Liver (tissue), 9 donors: Measurements from ENCODE around the gene EXO1. TPM values are rescaled to one million over a fixed set of nuclear protein-coding genes. Genes with fewer than 3 reads are reported as not detected.

Source experiments
- DNase-seq: peaks from one replicate; pipeline ENCODE4 v3.0.0-alpha.2; 2017; ENCODE audit warnings: low spot score
- H3K27ac ChIP-seq, 2 donors: one replicate each; pipeline ENCODE4 v1.7.0; 2013; ENCODE audit warnings: inconsistent platforms in 2 of 2, low read length in 2 of 2, control low read depth in 1 of 2, low read depth in 1 of 2, mild to moderate bottlenecking in 1 of 2
- H3K27me3 ChIP-seq, 4 donors: one replicate each; pipeline versions ENCODE4 v1.6.1 to v1.7.0; 2013; ENCODE audit warnings: low read length in 3 of 4, inconsistent platforms in 1 of 4, mild to moderate bottlenecking in 1 of 4, moderate library complexity in 1 of 4; ENCODE audit not compliant: control insufficient read depth in 4 of 4, insufficient read depth in 4 of 4
- H3K36me3 ChIP-seq, 4 donors: one replicate each; pipeline versions ENCODE4 v1.6.1 to v1.7.0; 2013; ENCODE audit warnings: low read length in 3 of 4, mild to moderate bottlenecking in 3 of 4, low read depth in 1 of 4, moderate library complexity in 1 of 4; ENCODE audit not compliant: control insufficient read depth in 4 of 4, insufficient read depth in 3 of 4
- H3K4me1 ChIP-seq, 4 donors: one replicate each; pipeline versions ENCODE4 v1.6.1 to v1.7.0; 2013; ENCODE audit warnings: low read length in 3 of 4, mild to moderate bottlenecking in 3 of 4, moderate library complexity in 1 of 4; ENCODE audit not compliant: control insufficient read depth in 4 of 4, insufficient read depth in 4 of 4
- H3K4me3 ChIP-seq, 3 donors: one replicate each; pipeline versions ENCODE4 v1.6.1 to v1.7.0; 2013; ENCODE audit warnings: low read length in 3 of 3, control low read depth in 1 of 3, low read depth in 1 of 3, mild to moderate bottlenecking in 1 of 3
- H3K9ac ChIP-seq, 2 donors: one replicate each; pipeline ENCODE4 v1.7.0; 2013; ENCODE audit warnings: low read length in 2 of 2, mild to moderate bottlenecking in 2 of 2, moderate library complexity in 2 of 2, control low read depth in 1 of 2, low read depth in 1 of 2
- H3K9me3 ChIP-seq, 4 donors: one replicate each; pipeline versions ENCODE4 v1.6.1 to v1.7.0; 2013; ENCODE audit warnings: low read length in 3 of 4; ENCODE audit not compliant: control insufficient read depth in 4 of 4
- EGR1 ChIP-seq, 2 donors: IDR thresholded peaks; 2 replicates each; pipeline ENCODE4 v1.6.1; 2016 to 2018; ENCODE audit warnings: antibody characterized with exemption in 2 of 2, low read depth in 2 of 2
- FOXA1 ChIP-seq: IDR thresholded peaks from 2 replicates; pipeline ENCODE4 v1.6.1; 2016; ENCODE audit warnings: antibody characterized with exemption
- FOXA2 ChIP-seq: IDR thresholded peaks from 2 replicates; pipeline ENCODE4 v1.6.1; 2016; ENCODE audit warnings: antibody characterized with exemption
- GABPA ChIP-seq, 2 donors: IDR thresholded peaks in 1 of 2; conservative IDR thresholded peaks in 1 of 2; 2 replicates each; pipeline ENCODE4 v1.6.1; 2016; ENCODE audit warnings: antibody characterized with exemption in 2 of 2, mild to moderate bottlenecking in 1 of 2, moderate library complexity in 1 of 2
- HNF4A ChIP-seq, 2 donors: conservative IDR thresholded peaks; 2 replicates each; pipeline ENCODE4 v1.6.1; 2016; ENCODE audit warnings: antibody characterized with exemption in 2 of 2, mild to moderate bottlenecking in 2 of 2
- JUND ChIP-seq, 2 donors: IDR thresholded peaks; 2 replicates each; pipeline ENCODE4 v1.6.1; 2016; ENCODE audit warnings: antibody characterized with exemption in 2 of 2
- NR2F2 ChIP-seq: IDR thresholded peaks from 2 replicates; pipeline ENCODE4 v1.6.1; 2016; ENCODE audit warnings: antibody characterized with exemption
- RAD21 ChIP-seq, 2 donors: IDR thresholded peaks; 2 replicates each; pipeline ENCODE4 v1.6.1; 2016; ENCODE audit warnings: antibody characterized with exemption in 2 of 2, mild to moderate bottlenecking in 2 of 2
- RXRA ChIP-seq, 2 donors: IDR thresholded peaks; 2 replicates each; pipeline ENCODE4 v1.6.1; 2017 to 2018; ENCODE audit warnings: antibody characterized with exemption in 2 of 2, mild to moderate bottlenecking in 1 of 2
- SP1 ChIP-seq: IDR thresholded peaks from 2 replicates; pipeline ENCODE4 v1.6.1; 2018; ENCODE audit warnings: antibody characterized with exemption, mild to moderate bottlenecking
- TAF1 ChIP-seq: conservative IDR thresholded peaks from 2 replicates; pipeline ENCODE4 v1.6.1; 2016; ENCODE audit warnings: antibody characterized with exemption, mild to moderate bottlenecking
- YY1 ChIP-seq: IDR thresholded peaks from 2 replicates; pipeline ENCODE4 v1.6.1; 2016; ENCODE audit warnings: antibody characterized with exemption, mild to moderate bottlenecking
- WGBS: extraction: QIAGEN DNeasy Blood & Tissue Kit; methylation state at CpG from one replicate; pipeline ENCODE4 v1.1.7; 2013; 5-methylcytosine and 5-hydroxymethylcytosine counted together
- polyA plus RNA-seq, 2 donors: library from polyadenylated mRNA; stranded (reverse) in 1 of 2; unstranded in 1 of 2; fragments of 200-250 nt in 1 of 2; fragments of >200 nt in 1 of 2; fragmentation: Nextera tagmentation in 1 of 2; extraction: Ambion mirVana in 1 of 2; gene quantifications; one replicate each; pipeline versions ENCODE4 v1.2.1 to v1.2.3, GENCODE V29; 2013 to 2015
- total RNA-seq, 2 donors: library from RNA; depleted of rRNA; stranded (reverse); fragments of >200 nt; gene quantifications; one replicate each; pipeline ENCODE4 v1.2.3, GENCODE V29; 2014
- TF ChIP-seq, protein P1 (sequence below): fragments of 150-350 bp; IDR thresholded peaks from 2 replicates; pipeline ENCODE4 v1.5.1; 2017; ENCODE audit warnings: improper control_type of control experiment, low read depth, low read length; ENCODE audit not compliant: missing input control
- TF ChIP-seq, protein P2 (sequence below): IDR thresholded peaks from 2 replicates; pipeline ENCODE4 v1.6.1; 2016; ENCODE audit warnings: antibody characterized with exemption, mild to moderate bottlenecking
- TF ChIP-seq, protein P3 (sequence below): IDR thresholded peaks from 2 replicates; pipeline ENCODE4 v1.6.1; 2016; ENCODE audit warnings: antibody characterized with exemption
- TF ChIP-seq, protein P4 (sequence below): IDR thresholded peaks from 2 replicates; pipeline ENCODE4 v1.6.1; 2016; ENCODE audit warnings: antibody characterized with exemption
- TF ChIP-seq, protein P5 (sequence below): IDR thresholded peaks from 2 replicates; pipeline ENCODE4 v1.6.1; 2016; ENCODE audit warnings: antibody characterized with exemption
- donor health status: healthy.
- donor health status: healthy.
- donor health status: healthy.
- donor health status: healthy.
- donor health status: healthy.

EXO1 gene
- total and polyA plus RNA-seq, 4 donors: 0.25 to 16.2 (median 0.48) TPM

DNA sequence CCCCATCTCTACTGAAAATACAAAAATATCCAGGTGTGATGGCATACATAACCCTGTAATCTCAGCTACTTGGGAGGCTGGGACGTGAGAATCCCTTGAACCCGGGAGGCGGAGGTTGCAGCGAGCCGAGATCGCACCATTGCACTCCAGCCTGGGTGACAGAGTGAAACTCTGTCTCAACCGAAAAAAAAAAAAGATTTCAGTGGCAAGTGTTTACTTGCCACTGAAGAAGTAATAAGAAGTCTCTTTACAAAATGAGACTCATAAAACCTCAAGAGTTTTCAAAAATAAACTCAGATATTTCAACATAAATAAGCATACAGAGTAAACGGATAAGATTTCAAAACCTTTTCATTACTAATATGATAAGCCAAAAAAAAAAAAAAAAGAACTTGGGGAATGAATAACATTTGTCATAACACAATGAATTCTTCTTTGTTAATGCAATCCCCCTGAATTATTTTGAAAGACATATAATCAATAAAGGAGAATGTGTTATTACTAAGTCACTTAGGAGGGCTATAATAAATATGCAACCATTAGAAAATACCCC, 34.2 kb upstream of the EXO1 start:
- Histone ChIP-seq H3K27ac (no peak overlapping the region), H3K27me3 (no peaks in the 10 kb centered on the region), H3K36me3 (no peaks in the 10 kb centered on the region), H3K4me1 (no peaks in the 10 kb centered on the region), H3K4me3 (no peak overlapping the region), H3K9ac (no peak overlapping the region), H3K9me3 (no peaks in the 10 kb centered on the region)
- WGBS: 89% methylated on average over 8 of the region's 8 CpGs
- DNase-seq: no peak
- TF ChIP-seq, protein P1, sequence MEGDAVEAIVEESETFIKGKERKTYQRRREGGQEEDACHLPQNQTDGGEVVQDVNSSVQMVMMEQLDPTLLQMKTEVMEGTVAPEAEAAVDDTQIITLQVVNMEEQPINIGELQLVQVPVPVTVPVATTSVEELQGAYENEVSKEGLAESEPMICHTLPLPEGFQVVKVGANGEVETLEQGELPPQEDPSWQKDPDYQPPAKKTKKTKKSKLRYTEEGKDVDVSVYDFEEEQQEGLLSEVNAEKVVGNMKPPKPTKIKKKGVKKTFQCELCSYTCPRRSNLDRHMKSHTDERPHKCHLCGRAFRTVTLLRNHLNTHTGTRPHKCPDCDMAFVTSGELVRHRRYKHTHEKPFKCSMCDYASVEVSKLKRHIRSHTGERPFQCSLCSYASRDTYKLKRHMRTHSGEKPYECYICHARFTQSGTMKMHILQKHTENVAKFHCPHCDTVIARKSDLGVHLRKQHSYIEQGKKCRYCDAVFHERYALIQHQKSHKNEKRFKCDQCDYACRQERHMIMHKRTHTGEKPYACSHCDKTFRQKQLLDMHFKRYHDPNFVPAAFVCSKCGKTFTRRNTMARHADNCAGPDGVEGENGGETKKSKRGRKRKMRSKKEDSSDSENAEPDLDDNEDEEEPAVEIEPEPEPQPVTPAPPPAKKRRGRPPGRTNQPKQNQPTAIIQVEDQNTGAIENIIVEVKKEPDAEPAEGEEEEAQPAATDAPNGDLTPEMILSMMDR: no peak
- TF ChIP-seq JUND (IDR thresholded peaks at IDR 0.05) (no peak), NR2F2 (no peak), RAD21 (IDR thresholded peaks at IDR 0.05) (no peak), HNF4A (conservative IDR thresholded peaks at IDR 0.05) (no peak)
- TF ChIP-seq, protein P2, sequence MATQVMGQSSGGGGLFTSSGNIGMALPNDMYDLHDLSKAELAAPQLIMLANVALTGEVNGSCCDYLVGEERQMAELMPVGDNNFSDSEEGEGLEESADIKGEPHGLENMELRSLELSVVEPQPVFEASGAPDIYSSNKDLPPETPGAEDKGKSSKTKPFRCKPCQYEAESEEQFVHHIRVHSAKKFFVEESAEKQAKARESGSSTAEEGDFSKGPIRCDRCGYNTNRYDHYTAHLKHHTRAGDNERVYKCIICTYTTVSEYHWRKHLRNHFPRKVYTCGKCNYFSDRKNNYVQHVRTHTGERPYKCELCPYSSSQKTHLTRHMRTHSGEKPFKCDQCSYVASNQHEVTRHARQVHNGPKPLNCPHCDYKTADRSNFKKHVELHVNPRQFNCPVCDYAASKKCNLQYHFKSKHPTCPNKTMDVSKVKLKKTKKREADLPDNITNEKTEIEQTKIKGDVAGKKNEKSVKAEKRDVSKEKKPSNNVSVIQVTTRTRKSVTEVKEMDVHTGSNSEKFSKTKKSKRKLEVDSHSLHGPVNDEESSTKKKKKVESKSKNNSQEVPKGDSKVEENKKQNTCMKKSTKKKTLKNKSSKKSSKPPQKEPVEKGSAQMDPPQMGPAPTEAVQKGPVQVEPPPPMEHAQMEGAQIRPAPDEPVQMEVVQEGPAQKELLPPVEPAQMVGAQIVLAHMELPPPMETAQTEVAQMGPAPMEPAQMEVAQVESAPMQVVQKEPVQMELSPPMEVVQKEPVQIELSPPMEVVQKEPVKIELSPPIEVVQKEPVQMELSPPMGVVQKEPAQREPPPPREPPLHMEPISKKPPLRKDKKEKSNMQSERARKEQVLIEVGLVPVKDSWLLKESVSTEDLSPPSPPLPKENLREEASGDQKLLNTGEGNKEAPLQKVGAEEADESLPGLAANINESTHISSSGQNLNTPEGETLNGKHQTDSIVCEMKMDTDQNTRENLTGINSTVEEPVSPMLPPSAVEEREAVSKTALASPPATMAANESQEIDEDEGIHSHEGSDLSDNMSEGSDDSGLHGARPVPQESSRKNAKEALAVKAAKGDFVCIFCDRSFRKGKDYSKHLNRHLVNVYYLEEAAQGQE: no peak
- TF ChIP-seq, protein P3, sequence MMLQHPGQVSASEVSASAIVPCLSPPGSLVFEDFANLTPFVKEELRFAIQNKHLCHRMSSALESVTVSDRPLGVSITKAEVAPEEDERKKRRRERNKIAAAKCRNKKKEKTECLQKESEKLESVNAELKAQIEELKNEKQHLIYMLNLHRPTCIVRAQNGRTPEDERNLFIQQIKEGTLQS: no peak

DNA sequence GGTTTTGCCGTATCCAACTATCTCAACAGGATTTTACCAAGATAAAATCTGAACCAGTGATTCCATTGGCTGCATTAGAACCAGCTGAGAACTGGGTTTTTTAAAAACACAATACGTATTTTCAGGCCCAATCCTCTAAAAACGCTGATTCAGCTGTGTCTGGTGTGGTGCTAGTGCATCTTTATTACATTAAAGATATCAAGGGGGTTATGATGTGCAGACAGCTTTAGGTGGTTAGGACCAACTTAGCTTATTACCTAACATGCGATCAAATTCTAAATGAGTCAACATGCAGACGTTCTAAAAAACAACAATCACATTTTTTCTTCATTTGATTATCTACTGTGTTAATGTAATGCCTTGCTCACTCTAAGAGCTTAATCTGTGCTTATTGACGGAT, 32.0 kb upstream of the EXO1 start:
- Histone ChIP-seq H3K4me1 (no peaks in the 10 kb centered on the region), H3K27ac (no peak overlapping the region), H3K36me3 (no peaks in the 10 kb centered on the region), H3K9me3 (no peaks in the 10 kb centered on the region), H3K4me3 (no peak overlapping the region), H3K9ac (no peak overlapping the region), H3K27me3 (no peaks in the 10 kb centered on the region)
- TF ChIP-seq, protein P1: no peak
- TF ChIP-seq, protein P4, sequence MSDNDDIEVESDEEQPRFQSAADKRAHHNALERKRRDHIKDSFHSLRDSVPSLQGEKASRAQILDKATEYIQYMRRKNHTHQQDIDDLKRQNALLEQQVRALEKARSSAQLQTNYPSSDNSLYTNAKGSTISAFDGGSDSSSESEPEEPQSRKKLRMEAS: no peak
- no peak for TF ChIP-seq EGR1 (IDR thresholded peaks at IDR 0.05; ENCODE audit: low read depth in 2 of 2)
- no peak for TF ChIP-seq RAD21 (IDR thresholded peaks at IDR 0.05)
- TF ChIP-seq SP1: no peak
- TF ChIP-seq TAF1: no peak
- no peak for TF ChIP-seq RXRA (IDR thresholded peaks at IDR 0.05)
- TF ChIP-seq GABPA (IDR thresholded peaks at IDR 0.05 in 1 of 2, conservative IDR thresholded peaks at IDR 0.05 in 1 of 2): no peak
- TF ChIP-seq, protein P3: no peak
- no peak for TF ChIP-seq HNF4A (conservative IDR thresholded peaks at IDR 0.05)
- no peak for TF ChIP-seq NR2F2
- no peak for TF ChIP-seq FOXA2
- TF ChIP-seq JUND (IDR thresholded peaks at IDR 0.05): no peak
- TF ChIP-seq FOXA1: no peak
- no peak for TF ChIP-seq YY1
- TF ChIP-seq, protein P5, sequence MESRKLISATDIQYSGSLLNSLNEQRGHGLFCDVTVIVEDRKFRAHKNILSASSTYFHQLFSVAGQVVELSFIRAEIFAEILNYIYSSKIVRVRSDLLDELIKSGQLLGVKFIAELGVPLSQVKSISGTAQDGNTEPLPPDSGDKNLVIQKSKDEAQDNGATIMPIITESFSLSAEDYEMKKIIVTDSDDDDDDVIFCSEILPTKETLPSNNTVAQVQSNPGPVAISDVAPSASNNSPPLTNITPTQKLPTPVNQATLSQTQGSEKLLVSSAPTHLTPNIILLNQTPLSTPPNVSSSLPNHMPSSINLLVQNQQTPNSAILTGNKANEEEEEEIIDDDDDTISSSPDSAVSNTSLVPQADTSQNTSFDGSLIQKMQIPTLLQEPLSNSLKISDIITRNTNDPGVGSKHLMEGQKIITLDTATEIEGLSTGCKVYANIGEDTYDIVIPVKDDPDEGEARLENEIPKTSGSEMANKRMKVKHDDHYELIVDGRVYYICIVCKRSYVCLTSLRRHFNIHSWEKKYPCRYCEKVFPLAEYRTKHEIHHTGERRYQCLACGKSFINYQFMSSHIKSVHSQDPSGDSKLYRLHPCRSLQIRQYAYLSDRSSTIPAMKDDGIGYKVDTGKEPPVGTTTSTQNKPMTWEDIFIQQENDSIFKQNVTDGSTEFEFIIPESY: no peak
- TF ChIP-seq, protein P2: no peak
- no peak for DNase-seq
- 87% methylated on average over 6 of the region's 6 CpGs for WGBS
